Measurements from ENCODE around the gene SOX5.
"Not testable (repeated sequence)": the region's sequence is repeated elsewhere in the genome, so short reads cannot be mapped to it uniquely, and the experiment has no call there.

Gene SOX5

GRCh38 chr12:23906329-23906728 is 43.1 kb downstream of the SOX5 start:
- DNase-seq = no peak

GRCh38 chr12:23899434-23899833 is 50.0 kb downstream of the SOX5 start:
- DNase-seq = no peak

GRCh38 chr12:23898121-23898520 is 51.3 kb downstream of the SOX5 start:
- DNase-seq = no peak

- DNase-seq = peak; percentile 31
These were observed 53.7 kb downstream of the SOX5 start for GRCh38 chr12:23895792-23896218.

- DNase-seq = no peak
These were observed 55.9 kb downstream of the SOX5 start for GRCh38 chr12:23893611-23894010.

- DNase-seq = no peak
These were observed 58.4 kb downstream of the SOX5 start for GRCh38 chr12:23891115-23891514.

- no peak for DNase-seq
These were observed 60.4 kb downstream of the SOX5 start for GRCh38 chr12:23889069-23889440.

GRCh38 chr12:23888396-23889068 is 60.9 kb downstream of the SOX5 start:
- DNase-seq = no peak

- DNase-seq = no peak
These were observed 62.2 kb downstream of the SOX5 start for GRCh38 chr12:23887055-23887835.

GRCh38 chr12:23885394-23885793 is 64.1 kb downstream of the SOX5 start:
- DNase-seq = no peak

- DNase-seq = no peak
These were observed 64.6 kb downstream of the SOX5 start for GRCh38 chr12:23884909-23885308.

- no peak for DNase-seq
These were observed 68.5 kb downstream of the SOX5 start for GRCh38 chr12:23880988-23881387.

GRCh38 chr12:23876618-23877017 is 72.9 kb downstream of the SOX5 start:
- DNase-seq = not testable (repeated sequence)

GRCh38 chr12:23867794-23868193 is 81.7 kb downstream of the SOX5 start:
- DNase-seq = no peak

GRCh38 chr12:23862701-23863100 is 86.8 kb downstream of the SOX5 start:
- DNase-seq = no peak

GRCh38 chr12:23860019-23860418 is 89.5 kb downstream of the SOX5 start:
- no peak for DNase-seq

GRCh38 chr12:23857178-23857577 is 92.3 kb downstream of the SOX5 start:
- DNase-seq = no peak

GRCh38 chr12:23855813-23856212 is 93.7 kb downstream of the SOX5 start:
- no peak for DNase-seq

GRCh38 chr12:23854598-23854997 is 94.9 kb downstream of the SOX5 start:
- no peak for DNase-seq

- no peak for DNase-seq
These were observed 95.8 kb downstream of the SOX5 start for GRCh38 chr12:23853640-23854039.

GRCh38 chr12:23851602-23852001 is 97.9 kb downstream of the SOX5 start:
- no peak for DNase-seq

GRCh38 chr12:23847857-23848256 is 101.6 kb downstream of the SOX5 start:
- no peak for DNase-seq

- DNase-seq = no peak
These were observed 105.5 kb downstream of the SOX5 start for GRCh38 chr12:23843958-23844357.

GRCh38 chr12:23834076-23834475 is 115.4 kb downstream of the SOX5 start:
- DNase-seq = no peak

- no peak for DNase-seq
These were observed 117.7 kb downstream of the SOX5 start for GRCh38 chr12:23831739-23832138.

Data from NCI-H187 treated with DMSO at 0.1 percent for 48 hours (cell line).